GM19324 (cell line): ENCODE data around the gene ARID5B.
"Not testable (repeated sequence)": the region's sequence is repeated elsewhere in the genome, so short reads cannot be mapped to it uniquely, and the experiment has no call there.

Source experiments
- ATAC-seq: cut with Tn5 transposase; IDR thresholded peaks from one replicate; pipeline ENCODE4 v1.9.1; 2021; ENCODE audit warnings: mild to moderate bottlenecking, moderate library complexity; ENCODE audit not compliant: unreplicated experiment, low FRiP score

The ARID5B gene

DNA sequence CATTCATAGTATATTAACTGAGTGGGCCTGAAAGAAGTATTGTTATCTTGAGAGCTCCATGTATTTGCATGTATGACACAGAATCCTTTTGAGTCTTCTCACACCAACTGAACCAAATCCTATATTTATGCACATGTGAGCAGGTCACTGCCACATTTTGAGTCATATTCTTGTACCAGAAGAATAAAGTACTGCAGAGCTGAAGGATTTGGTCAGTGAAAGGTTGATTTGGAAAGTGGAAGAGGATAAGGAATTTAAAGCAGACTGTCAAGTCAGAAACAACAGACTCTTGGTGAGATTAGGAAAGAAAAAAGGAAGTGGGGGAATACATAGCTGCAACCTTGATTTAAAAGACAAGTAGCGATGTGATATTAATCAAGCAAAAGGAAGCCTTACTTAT lies 121.8 kb downstream of the ARID5B start:
- no peak for ATAC-seq

- no peak for ATAC-seq
Observed at GRCh38 chr10:62024026-62024701, 122.7 kb downstream of the ARID5B start.

DNA sequence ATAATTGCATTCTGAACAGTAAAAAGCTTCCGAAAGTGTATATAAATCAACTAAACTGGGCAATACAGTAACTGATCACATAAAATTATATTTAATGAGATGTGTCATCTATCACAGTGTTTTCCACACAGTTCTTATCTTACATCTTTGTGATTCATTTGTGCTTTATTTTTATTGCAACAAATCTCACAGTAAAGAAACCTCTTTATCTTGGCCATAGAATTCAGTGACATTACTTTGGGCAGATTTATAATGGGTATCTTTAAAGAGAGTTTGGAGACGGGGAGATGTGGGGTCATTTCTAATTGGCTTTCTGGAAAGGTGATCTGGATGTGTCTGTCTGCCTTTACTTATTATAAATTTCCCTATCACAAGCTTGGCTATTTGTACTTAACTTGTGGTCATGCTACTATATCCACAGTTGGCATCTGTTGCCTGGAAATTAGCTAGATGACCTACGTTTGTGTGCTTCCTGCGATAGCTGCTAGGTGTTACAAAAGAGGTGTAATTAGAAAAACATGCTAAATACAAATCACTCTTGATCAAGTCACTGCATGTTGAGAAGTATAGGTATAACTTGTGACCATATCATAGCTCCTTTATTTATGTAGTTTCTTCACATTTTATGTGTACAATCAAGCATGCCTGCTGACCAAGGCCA lies 123.8 kb downstream of the ARID5B start:
- no peak for ATAC-seq

DNA sequence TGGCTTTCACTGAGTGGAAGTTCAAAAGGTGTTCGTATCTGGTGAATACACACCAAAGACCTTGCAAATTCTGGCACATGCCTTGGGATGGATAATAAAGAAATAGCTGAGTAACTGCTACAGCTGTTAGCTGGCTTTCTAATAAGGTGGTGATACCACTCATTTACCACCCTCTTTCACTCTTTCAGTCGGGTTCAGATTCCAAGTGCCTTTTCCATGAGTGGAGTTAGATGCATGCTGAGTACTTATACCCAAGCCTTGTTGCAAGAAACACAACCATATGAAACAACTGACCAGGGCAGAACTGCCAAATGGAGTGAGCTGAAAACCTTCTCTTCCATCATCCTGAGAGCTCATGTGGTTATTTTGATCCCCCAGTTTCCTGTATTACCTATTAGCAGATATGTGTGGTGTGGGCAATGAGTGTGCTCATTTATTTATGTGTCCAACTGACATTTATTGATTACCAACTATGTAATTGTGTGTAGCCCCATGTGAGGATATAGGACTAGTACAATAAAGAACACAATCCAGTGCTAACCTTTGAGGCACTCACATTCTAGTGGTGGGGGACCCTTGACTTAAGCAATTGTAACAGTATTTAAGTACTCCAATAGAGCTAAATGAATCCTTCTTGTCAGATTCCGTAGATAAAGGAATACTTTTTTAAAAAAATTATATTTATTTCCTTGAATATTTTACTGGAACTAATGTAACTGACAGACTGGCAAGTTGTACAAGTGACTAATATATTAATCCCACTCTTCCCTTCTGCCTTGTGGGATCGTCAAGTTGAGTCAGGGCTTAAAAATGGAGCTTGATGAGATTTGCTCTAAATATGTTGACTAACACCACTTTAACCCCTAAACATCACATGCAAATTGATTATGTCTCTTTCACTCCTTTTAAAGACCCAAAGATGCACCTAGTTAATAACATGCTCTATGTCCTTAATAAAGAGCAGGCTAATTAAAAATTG lies 124.7 kb downstream of the ARID5B start:
- ATAC-seq, result no peak

DNA sequence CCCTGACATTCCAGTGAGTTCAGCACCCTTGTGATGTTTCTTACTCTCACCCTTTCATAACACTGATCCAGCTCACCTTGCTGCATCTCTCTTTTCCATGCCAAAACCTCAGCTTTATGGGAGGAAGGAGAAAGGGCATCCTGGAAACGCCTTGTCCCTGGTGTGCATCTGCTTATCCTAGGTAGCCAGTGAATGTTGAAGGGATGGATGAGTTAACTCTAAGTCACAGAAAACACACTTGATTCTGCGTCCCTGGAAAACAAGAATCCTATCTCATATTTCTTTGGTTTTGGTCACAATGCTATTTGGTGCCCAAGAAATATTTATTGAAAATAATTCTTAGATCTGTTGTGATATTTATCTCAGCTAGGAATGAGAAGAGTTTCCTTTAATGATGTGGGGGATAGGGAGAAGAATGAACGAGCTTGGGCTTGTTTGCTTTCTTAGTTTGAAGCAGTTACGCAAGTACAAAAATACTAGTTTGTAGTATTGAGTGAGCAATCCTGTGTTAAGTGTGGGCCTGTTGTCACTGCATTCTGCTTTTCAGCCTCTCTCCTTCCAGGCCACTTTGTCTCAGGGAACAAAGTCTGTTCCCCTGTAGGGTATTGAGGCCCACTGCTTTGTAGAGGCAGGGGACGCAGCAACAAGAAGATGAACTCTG lies 126.5 kb downstream of the ARID5B start:
- no peak for ATAC-seq

- not testable (repeated sequence) for ATAC-seq
Observed at GRCh38 chr10:62028502-62028842, 127.0 kb downstream of the ARID5B start.

GRCh38 chr10:62029401-62029800 lies 127.9 kb downstream of the ARID5B start:
- ATAC-seq, result no peak

DNA sequence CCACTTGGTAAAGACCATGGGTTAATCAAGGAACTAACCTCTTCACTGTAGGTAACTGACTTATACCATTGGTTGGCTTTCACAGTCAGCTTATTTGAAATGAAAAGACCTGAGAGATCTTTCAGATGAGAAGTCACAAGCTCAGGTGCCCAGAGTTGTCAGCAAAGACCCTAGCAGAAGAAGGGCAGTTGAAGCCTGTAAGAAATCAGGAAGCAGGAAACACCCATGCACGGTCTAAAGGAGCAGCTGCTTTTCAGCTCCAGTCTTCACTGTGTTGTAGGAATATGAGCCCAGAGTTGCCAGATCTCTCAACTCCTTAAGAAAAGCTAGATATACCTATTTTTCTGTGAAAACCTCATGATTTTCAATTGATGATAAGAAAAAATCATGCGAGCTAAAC lies 130.0 kb downstream of the ARID5B start:
- no peak for ATAC-seq

DNA sequence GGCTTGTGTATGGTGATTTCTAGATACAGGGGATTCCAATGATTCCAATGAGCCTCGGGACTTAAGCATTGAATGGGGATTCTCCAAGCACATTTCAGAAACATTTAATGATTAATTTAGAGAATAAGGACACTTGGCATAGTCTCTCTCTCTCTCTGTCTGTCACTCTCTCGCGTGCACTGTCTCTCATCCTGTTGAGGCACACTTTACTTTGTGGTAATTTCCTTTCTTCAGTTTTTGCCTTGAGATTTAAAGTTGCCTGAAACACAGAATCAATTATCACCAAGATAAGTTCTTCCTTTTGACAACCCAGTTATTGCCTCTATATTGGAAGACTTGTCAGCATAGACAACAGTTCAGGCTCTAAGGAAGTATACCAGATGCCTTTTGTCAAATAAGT lies 131.6 kb downstream of the ARID5B start:
- ATAC-seq, result no peak

GRCh38 chr10:62034096-62034640 lies 132.7 kb downstream of the ARID5B start:
- ATAC-seq, result no peak

DNA sequence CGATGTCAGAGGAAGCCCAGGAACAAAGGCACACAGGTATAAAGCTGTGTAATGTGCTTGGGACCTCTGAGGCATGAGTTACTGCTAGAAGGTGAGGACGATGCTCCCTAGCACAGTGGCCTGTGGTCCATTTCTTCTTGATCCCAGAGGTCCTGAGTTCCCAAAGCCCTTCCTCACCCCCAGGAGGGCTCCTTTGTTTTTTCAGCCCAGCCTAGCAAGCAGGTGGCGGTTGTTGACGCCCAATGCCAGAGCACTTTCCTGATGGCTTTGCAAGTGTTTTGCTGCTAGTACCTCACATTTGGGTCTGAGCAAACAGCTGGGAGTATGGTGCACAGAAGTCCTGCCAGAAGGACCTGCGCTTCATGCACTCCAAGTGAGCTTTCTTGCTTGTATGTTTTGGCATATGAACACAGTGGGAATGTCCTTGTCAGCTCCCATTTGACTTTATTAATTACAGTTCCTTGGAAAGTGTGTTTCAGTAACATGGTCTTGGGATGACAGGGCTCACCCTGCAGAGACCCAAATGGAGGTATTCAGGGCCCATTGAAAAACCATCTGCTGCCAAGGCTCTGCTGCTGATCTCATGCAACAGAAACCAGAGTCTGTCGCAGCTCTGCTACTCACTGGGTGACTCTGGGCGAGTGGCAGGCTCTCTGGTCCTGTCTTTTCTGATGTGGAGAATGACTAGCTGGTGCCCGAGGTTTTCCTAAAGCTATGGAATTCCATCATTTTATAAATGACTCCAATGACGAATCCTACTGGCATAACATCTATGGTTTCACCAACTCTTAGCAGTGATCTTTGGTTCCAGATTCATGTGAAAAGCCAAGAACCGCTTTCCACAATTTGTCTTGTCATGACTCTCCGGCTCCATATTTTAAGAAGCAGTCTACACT lies 134.9 kb downstream of the ARID5B start:
- ATAC-seq, result no peak

DNA sequence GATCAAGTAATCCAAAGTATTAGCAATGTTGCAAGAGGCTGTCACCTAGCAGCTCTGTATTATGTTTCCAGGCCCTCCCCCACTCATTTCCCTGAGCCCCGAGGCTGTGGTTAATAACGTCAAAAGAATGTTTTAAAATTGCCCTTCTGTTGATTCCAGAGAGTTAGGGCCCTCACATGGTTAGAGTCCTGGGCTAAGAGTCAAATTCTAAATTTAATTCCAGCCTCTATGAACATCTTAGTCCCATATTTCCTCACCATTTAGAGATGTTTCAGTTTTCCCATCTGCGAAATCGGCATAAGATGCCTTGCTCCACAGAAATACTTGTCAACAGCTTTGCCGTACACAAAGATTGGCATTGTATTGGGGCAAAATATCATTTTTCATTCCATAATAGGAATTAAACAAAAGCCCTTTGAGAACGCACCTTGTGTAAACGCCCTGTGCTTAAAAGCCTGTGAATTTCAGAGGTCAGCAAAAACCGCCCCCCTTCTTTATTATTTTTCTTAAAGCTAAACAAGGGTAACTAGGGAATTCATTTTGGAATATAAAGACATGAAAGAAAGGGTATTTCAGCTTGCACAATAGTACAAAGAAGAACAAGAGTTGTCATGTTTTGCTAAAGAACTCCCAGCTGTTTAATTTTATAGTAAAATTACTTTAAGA lies 135.8 kb downstream of the ARID5B start:
- no peak for ATAC-seq

DNA sequence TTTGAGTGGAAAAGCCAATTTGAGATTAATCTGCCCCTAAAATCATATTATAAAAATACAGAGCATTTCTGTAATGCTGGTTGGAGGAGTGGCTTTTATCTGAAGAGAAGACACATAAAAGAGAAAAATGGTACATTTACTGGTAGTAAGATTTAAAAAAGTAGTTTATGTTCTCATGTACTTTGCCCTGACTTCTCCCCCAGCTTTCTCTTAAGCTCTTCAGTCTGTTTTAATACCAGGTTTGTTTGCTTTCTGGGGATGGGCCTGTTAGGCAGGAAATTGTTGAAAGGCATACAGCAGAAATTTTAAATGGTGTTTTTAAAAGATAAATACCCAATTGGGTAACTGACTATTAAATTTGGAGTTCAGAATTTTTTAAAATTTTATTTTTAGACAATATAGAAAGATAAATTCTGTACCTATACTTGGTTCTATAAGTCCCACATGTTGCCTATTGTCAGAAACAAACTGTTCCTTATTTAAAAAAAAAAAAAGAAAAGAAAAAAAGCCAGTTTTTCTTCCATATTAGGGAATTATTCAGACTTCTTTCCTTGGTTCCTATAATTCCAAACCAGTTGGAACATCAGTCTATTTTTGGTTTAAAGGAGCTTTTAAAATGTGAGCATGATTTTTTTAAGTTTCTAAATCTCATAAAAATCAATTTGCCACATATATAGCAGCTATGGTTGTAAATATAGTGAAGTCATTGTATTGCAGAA lies 136.6 kb downstream of the ARID5B start:
- no peak for ATAC-seq

- ATAC-seq, result peak; percentile 39
Observed at GRCh38 chr10:62038609-62039190, 137.2 kb downstream of the ARID5B start.

GRCh38 chr10:62039954-62040353 lies 138.5 kb downstream of the ARID5B start:
- ATAC-seq, result no peak

DNA sequence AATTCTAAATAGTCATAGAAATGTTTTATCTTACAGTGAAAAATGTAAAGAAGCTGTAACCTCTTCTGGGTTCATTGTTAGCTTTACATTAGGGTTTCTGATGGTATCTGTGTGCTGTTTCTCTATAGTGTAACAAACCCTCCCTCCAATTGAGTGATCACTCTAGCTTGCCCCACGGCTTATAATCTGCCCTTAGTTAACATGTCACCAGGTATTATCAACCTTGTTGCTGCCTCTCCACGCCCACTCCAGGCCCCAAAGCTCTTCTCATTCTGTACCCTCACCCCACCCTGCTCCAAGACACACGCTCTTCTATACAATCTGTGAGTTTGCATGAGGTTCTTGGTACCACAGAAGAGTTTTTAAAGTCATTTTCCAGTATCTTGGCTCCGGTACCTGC lies 139.4 kb downstream of the ARID5B start:
- ATAC-seq, result no peak

DNA sequence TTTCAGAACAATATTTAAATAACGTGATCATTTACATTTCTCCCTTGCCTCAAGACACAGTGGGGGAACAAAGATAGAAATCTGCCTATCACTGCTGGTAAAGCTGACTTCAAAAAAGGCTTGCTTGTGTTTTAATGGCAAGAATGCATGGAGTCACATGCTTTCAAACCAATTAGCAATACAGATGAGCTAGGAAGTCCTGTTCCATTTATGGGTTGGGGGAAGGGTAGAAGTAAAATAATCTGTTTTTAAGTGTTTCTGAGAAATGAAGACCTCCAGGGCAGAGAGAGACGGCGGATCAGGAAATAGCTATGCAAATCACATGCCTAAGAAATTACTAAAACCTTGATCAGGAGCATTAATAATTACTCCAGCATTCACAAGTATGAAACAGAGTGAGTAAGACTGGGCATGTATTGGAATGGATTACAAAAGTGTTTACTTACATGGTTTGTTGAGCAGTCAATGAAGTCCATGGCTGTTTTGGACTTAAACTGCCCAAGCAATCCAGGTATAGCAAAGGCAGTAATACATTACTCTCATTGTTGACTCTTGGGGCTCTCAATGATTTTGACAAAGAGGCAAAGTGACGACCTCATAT lies 142.0 kb downstream of the ARID5B start:
- no peak for ATAC-seq

GRCh38 chr10:62044566-62044965 lies 143.1 kb downstream of the ARID5B start:
- ATAC-seq, result no peak
